GM23338 (cell line): ENCODE data around the gene DHX40. TPM values are rescaled to one million over a fixed set of nuclear protein-coding genes. Genes with fewer than 3 reads are reported as not detected.

Source experiments
- ATAC-seq: fragments of 200-7000 bp; cut with Tn5 transposase; 3 replicates; pipeline ENCODE4 v1.9.1; 2020
- DNase-seq: peaks from one replicate; pipeline ENCODE4 v3.0.0-alpha.2; 2015; ENCODE audit warnings: low spot score
- H2AFZ ChIP-seq: fragments of 200-600 bp; sonication (generic); 2 replicates; pipeline ENCODE4 v1.8.0; 2016; ENCODE audit warnings: antibody characterized with exemption, mild to moderate bottlenecking, moderate library complexity
- H3F3A ChIP-seq: fragments of 200-600 bp; sonication (generic); replicated peaks from 2 replicates; pipeline ENCODE4 v1.8.0; 2017; ENCODE audit warnings: antibody characterized with exemption, mixed run types, low read depth
- H3K27ac ChIP-seq: fragments of 200-600 bp; sonication (generic); 2 replicates; pipeline ENCODE4 v1.6.1; 2016; ENCODE audit warnings: low read depth
- H3K27me3 ChIP-seq: fragments of 200-600 bp; sonication (generic); 2 replicates; pipeline ENCODE4 v1.8.0; 2016; ENCODE audit warnings: mild to moderate bottlenecking, mixed run types, moderate library complexity; ENCODE audit not compliant: insufficient read depth
- H3K36me3 ChIP-seq: fragments of 200-600 bp; sonication (generic); 2 replicates; pipeline ENCODE4 v1.8.0; 2016; ENCODE audit warnings: mild to moderate bottlenecking; ENCODE audit not compliant: insufficient read depth
- H3K4me1 ChIP-seq: fragments of 200-600 bp; sonication (generic); 2 replicates; pipeline ENCODE4 v1.8.0; 2016; ENCODE audit warnings: mild to moderate bottlenecking, moderate library complexity; ENCODE audit not compliant: insufficient read depth
- H3K4me2 ChIP-seq: fragments of 200-600 bp; sonication (generic); 2 replicates; pipeline ENCODE4 v1.7.1; 2017; ENCODE audit warnings: mixed run types
- H3K4me3 ChIP-seq: fragments of 200-600 bp; sonication (generic); 2 replicates; pipeline ENCODE4 v1.6.1; 2016; ENCODE audit warnings: mixed run types
- H3K79me2 ChIP-seq: fragments of 200-600 bp; sonication (generic); replicated peaks from 2 replicates; pipeline ENCODE4 v1.8.0; 2017; ENCODE audit warnings: mild to moderate bottlenecking; ENCODE audit not compliant: insufficient read depth
- H3K9me2 ChIP-seq: fragments of 200-600 bp; sonication (generic); 2 replicates; pipeline ENCODE4 v1.8.0; 2017; ENCODE audit not compliant: insufficient read depth
- H4K20me1 ChIP-seq: fragments of 200-600 bp; sonication (generic); replicated peaks from 2 replicates; pipeline ENCODE4 v1.8.0; 2017; ENCODE audit warnings: mild to moderate bottlenecking; ENCODE audit not compliant: insufficient read depth
- H3K27ac Mint-ChIP-seq: 2 replicates; pipeline ENCODE4 v1.8.0; 2020; ENCODE audit warnings: inconsistent platforms, mild to moderate bottlenecking, moderate library complexity, mixed read lengths
- H3K27me3 Mint-ChIP-seq: 3 replicates; pipeline ENCODE4 v1.8.0; 2022; ENCODE audit warnings: low read depth, mild to moderate bottlenecking, moderate library complexity, mixed read lengths, inconsistent platforms; ENCODE audit not compliant: insufficient read depth, poor library complexity
- H3K36me3 Mint-ChIP-seq: 3 replicates; pipeline ENCODE4 v1.8.0; 2021; ENCODE audit warnings: low read depth, mild to moderate bottlenecking, inconsistent platforms, moderate library complexity, mixed read lengths
- H3K4me1 Mint-ChIP-seq: 3 replicates; pipeline ENCODE4 v1.8.0; 2020; ENCODE audit warnings: mild to moderate bottlenecking, inconsistent platforms, mixed read lengths
- H3K4me3 Mint-ChIP-seq: 3 replicates; pipeline ENCODE4 v1.8.0; 2021; ENCODE audit warnings: moderate library complexity, mild to moderate bottlenecking, inconsistent platforms, mixed read lengths
- H3K9me3 Mint-ChIP-seq: 3 replicates; pipeline ENCODE4 v1.8.0; 2020; ENCODE audit warnings: moderate library complexity, mild to moderate bottlenecking, inconsistent platforms, mixed read lengths
- CREB1 ChIP-seq: fragments of 250-450 bp; sonication (Bioruptor Pico); IDR thresholded peaks from 2 replicates; pipeline ENCODE4 v1.5.0; 2020; ENCODE audit warnings: low read depth, mild to moderate bottlenecking, moderate library complexity
- CTCF ChIP-seq, 2 experiments: fragments of 200-600 bp in 1 of 2; sonication (generic) in 1 of 2; conservative IDR thresholded peaks; 2 replicates each; pipeline versions ENCODE4 v1.5.1 to v1.6.1; 2016 to 2017; ENCODE audit warnings: antibody characterized with exemption in 2 of 2, low read depth in 2 of 2, mild to moderate bottlenecking in 2 of 2, moderate library complexity in 1 of 2
- ZNF331 ChIP-seq: fragments of 250-450 bp; sonication (Bioruptor Pico); IDR thresholded peaks from 2 replicates; pipeline ENCODE4 v1.5.0; 2020; ENCODE audit warnings: low read depth, mild to moderate bottlenecking, moderate library complexity
- polyA plus RNA-seq: library from polyadenylated mRNA; unstranded; fragments of >200 nt; fragmentation: Nextera tagmentation; extraction: Ambion mirVana; gene quantifications from 2 replicates; pipeline ENCODE4 v1.2.1, GENCODE V29; 2016
- total RNA-seq: library from RNA; depleted of rRNA; stranded (reverse); fragments of >200 nt; shearing (Covaris generic); gene quantifications from 2 replicates; pipeline ENCODE4 v1.2.3, GENCODE V29; 2014

Gene DHX40
- total and polyA plus RNA-seq, 2 experiments from 2014 or later = 14.5 to 38.2 TPM

- no peaks in the 10 kb centered on the region for H3K36me3 ChIP-seq
- H3K27me3 ChIP-seq = peaks cover under 1% of the 10 kb centered on the region; the same call in 1 of the 2 replicates
- H3K27me3 Mint-ChIP-seq = peaks cover 3% of the 10 kb centered on the region
- no peak overlapping the region for H3K4me3 Mint-ChIP-seq
- H3F3A ChIP-seq = no peaks in the 10 kb centered on the region
- H3K4me3 ChIP-seq = no peak overlapping the region
- TF ChIP-seq ZNF331 (CRISPR knock-in tag) = no peak
- TF ChIP-seq CTCF (conservative IDR thresholded peaks at IDR 0.05; ENCODE audit: low read depth in 2 of 2) = peak in 1 of 2 experiments; percentile 41; a peak in 2 of 4 replicates
- no peak for ATAC-seq
- no peak overlapping the region for H2AFZ ChIP-seq
- H3K27ac Mint-ChIP-seq = no peak overlapping the region
- H3K4me1 Mint-ChIP-seq = no peaks in the 10 kb centered on the region
- H3K4me2 ChIP-seq = no peak overlapping the region
- no peaks in the 10 kb centered on the region for H3K79me2 ChIP-seq
- H3K36me3 Mint-ChIP-seq = no peaks in the 10 kb centered on the region
- H3K27ac ChIP-seq = no peak overlapping the region
- H3K9me2 ChIP-seq = no peaks in the 10 kb centered on the region
- no peaks in the 10 kb centered on the region for H4K20me1 ChIP-seq
- no peaks in the 10 kb centered on the region; the same call in 2 of the 3 replicates for H3K9me3 Mint-ChIP-seq
- DNase-seq = peak; percentile 11
- no peaks in the 10 kb centered on the region for H3K4me1 ChIP-seq
Observed at GRCh38 chr17:59558953-59559352, 6.5 kb upstream of the DHX40 start.

GRCh38 chr17:59561042-59561441, 4.4 kb upstream of the DHX40 start:
- Histone ChIP-seq H3K79me2 (peaks cover under 1% of the 10 kb centered on the region; the same call in 1 of the 2 replicates), H3F3A (no peaks in the 10 kb centered on the region)
- no peaks in the 10 kb centered on the region; the same call in 2 of the 3 replicates for H3K4me1 Mint-ChIP-seq

More at GRCh38 chr17:59561042-59561441, 4.4 kb upstream of the DHX40 start:
- H3K4me1 ChIP-seq = no peaks in the 10 kb centered on the region
- peaks cover 14% of the 10 kb centered on the region for H3K27me3 ChIP-seq
- no peak overlapping the region for H3K4me2 ChIP-seq
- H3K4me3 Mint-ChIP-seq = no peak overlapping the region
- peaks cover 7% of the 10 kb centered on the region for H3K9me2 ChIP-seq
- H3K36me3 Mint-ChIP-seq = peaks cover 13% of the 10 kb centered on the region; the same call in 2 of the 3 replicates
- ATAC-seq = peak; percentile 67
- H3K4me3 ChIP-seq = no peak overlapping the region
- no peaks in the 10 kb centered on the region for H4K20me1 ChIP-seq
- peak overlapping the region; percentile 91 for H2AFZ ChIP-seq
- no peak overlapping the region for H3K27ac ChIP-seq
- H3K9me3 Mint-ChIP-seq = peaks cover 16% of the 10 kb centered on the region
- no peak overlapping the region for H3K27ac Mint-ChIP-seq
- H3K36me3 ChIP-seq = peaks cover 6% of the 10 kb centered on the region
- TF ChIP-seq CREB1 (CRISPR knock-in tag) (no peak), CTCF (conservative IDR thresholded peaks at IDR 0.05; ENCODE audit: low read depth in 2 of 2) (peak; percentile 59 to 60)
- peak; percentile 76 for DNase-seq
- peaks cover 23% of the 10 kb centered on the region for H3K27me3 Mint-ChIP-seq
